Colon (tissue), 2 donors: ENCODE measurements around the gene SYNE1.

Source experiments
- FAIRE-seq: peaks from 2 replicates; lab custom pipeline; 2012; peaks lifted over from hg19 to GRCh38; lab: Jason Lieb, UNC
- donor health status: control.
- donor health status: control.

Gene SYNE1

DNA sequence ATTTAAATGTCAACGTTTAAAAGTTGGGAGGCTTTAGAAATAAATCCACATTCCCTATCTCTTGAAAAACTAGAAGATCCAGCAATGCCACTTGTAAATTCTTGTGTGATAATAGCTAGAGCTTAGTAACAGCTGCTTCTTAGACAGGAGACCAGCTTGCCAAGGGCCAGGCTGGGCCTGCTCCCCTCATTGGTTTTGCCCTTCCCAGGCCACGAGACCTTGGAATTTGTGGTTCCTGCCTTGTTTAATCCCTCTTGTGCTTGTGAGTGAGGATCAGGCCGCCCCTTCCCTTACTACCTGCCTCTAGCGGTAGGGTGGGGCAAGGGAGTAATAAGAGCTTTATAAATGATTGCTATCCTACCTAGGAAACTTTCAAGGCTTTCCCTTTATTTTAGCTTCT, 363.5 kb downstream of the SYNE1 start:
- FAIRE-seq, result no peak

DNA sequence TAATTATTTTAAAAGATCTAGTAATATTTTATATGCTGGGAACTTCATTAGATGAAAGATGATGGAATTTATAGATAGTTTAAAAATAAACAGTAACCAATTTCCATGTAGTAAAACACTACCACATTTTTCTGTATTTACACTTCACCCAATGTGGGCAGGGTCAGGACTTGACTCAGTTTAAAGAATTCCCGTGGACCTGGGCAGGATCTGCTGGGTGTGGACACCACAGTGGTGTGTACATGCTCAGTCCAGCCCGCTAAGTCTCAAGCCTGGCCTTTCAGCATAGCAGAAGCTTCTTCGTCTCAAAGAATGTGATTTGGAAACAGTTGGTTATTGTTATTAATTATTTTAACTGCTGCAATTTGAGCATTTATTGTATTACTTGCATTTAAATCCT, 364.2 kb downstream of the SYNE1 start:
- FAIRE-seq, result no peak

GRCh38 chr6:152272486-152272885, 364.7 kb downstream of the SYNE1 start:
- FAIRE-seq, result no peak

GRCh38 chr6:152271776-152272464, 365.2 kb downstream of the SYNE1 start:
- FAIRE-seq, result no peak

- FAIRE-seq, result no peak
These were observed 366.7 kb downstream of the SYNE1 start for GRCh38 chr6:152270301-152270925.

- FAIRE-seq, result no peak
These were observed 368.2 kb downstream of the SYNE1 start for GRCh38 chr6:152268846-152269442.

DNA sequence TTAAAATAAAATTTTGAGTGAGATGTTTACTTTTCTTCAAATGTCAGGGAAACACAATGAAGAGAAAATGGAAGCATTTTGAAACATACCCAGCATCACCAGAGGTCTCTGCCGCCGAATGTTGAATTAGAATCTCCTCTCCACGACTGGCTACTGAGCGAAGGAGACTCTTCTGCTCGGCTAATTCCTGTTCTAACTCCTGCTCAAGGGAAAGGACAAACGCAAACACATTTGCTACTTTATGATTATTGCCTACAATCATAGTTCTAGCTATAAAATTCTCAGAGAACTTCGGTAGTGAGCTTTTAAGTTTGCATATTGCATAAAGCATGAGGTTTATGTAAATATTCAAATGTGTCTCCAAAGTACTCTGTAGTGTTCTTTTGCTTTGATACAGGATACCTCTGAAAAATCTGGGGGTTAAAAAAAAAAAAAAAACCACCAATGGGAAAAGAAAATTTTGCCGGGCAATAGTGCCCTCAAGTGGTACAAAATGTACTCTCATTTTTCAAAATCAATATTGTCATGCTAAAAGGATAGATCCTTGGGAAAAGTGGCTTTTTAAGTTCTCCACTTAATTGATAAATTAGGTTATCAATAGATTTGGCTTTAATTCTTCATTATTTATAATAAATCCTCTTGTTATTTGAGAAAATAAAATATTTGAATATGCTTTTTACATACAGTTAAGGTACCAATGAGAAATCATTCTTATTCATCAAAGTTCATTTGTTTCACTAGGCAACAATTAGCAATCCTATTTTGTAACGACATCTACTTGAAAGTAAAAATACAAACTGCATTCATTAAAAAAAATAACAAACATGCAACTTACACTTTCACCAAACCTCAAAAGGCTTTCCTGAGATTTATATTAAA, 369.0 kb downstream of the SYNE1 start:
- FAIRE-seq, result peak; percentile 62

DNA sequence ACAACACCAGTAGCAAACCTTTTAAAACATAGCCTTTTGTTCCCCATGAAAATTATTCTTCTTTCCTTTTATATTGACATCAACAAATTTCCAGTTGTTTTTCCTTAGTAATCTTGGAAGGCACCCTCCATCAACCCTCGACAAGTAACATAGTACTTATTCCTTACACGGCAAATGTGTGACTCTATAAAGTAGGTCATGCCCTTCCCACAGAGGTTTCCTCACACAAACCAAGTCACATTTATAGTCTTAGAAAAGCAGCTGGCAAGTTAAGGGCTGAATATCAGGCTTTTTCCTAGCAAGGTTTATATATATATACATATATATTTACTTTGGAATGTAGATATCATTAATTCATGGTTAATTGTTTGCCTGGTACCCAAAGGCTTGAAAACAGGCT, 371.5 kb downstream of the SYNE1 start:
- no peak for FAIRE-seq

DNA sequence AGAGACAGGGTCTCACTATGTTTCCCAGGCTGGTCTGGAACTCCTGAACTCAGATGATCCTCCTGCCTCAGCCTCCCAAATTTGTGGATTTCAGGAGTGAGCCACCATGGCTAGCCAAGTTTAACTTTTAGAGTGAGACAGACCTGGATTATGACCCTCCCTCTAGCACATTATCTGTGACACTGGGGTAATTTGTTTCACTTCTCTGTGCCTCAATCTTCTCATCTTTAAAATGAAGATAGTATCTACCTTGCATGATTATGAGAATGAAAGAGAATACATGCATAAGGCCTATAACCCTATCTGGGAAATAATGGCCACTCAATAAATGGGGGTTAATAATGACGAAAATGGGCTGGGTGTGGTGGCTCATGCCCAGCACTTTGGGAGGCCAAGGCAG, 373.6 kb downstream of the SYNE1 start:
- no peak for FAIRE-seq

- no peak for FAIRE-seq
These were observed 376.0 kb downstream of the SYNE1 start for GRCh38 chr6:152261179-152261578.

DNA sequence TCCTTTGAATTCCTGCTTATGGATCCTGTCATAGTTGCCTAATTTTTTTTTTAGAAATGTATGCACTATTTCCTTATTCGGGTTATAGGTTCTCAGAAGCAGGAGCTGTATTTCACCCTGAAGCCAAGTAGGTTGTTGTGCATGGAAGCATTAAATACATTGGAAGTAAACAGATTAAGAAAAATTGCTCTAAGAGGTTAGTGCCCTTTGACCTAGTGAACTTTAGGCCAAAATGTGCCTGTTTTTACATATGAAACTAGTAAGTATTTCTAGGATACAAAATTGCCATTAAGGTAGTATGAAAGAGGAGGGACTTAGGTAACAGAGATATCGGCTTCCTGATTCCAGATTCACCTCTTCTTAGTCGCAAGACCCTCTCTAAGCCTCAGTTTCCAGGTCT, 377.9 kb downstream of the SYNE1 start:
- FAIRE-seq, result no peak

GRCh38 chr6:152257581-152257980, 379.6 kb downstream of the SYNE1 start:
- FAIRE-seq, result no peak

- no peak for FAIRE-seq
These were observed 387.0 kb downstream of the SYNE1 start for GRCh38 chr6:152250127-152250526.

- FAIRE-seq, result no peak
These were observed 388.2 kb downstream of the SYNE1 start for GRCh38 chr6:152248980-152249379.

DNA sequence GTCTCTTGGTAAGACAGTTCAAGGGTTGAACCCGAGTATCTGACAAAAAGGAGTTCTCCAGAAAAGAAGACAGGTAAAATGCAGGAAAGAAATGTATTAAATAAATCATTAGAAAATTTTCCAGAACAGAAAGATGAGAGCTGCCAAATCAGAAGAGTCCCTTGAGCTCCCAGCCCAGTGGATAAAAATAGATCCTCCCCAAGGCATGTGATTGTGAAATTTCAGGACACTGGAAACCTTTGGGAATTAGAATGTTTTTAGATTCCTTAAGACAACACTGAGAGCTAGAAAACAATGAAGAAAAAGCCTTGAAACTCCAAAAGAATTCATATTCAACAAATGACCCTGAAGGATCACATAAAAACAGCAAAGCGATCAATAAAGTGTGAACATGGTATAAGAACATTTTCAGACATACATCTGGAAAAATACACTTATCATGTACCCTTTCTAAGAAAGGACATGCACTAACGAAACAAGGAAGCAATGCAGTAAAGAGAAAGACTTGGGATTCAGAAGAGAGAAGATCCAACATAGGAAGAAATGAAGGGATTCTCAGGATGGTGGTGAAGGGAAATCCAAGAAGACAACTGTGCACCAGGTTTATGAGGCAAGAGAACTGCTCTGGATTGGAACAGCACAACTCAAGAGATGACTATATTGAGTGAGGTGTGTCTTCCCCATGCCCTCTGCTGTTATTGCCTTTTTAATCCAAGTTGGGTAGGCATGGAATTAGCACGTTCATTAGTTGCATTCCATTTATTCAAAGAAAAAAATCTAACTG, 390.4 kb downstream of the SYNE1 start:
- FAIRE-seq, result no peak

- no peak for FAIRE-seq
These were observed 392.0 kb downstream of the SYNE1 start for GRCh38 chr6:152244998-152245630.

- FAIRE-seq, result no peak
These were observed 396.0 kb downstream of the SYNE1 start for GRCh38 chr6:152241013-152241766.

DNA sequence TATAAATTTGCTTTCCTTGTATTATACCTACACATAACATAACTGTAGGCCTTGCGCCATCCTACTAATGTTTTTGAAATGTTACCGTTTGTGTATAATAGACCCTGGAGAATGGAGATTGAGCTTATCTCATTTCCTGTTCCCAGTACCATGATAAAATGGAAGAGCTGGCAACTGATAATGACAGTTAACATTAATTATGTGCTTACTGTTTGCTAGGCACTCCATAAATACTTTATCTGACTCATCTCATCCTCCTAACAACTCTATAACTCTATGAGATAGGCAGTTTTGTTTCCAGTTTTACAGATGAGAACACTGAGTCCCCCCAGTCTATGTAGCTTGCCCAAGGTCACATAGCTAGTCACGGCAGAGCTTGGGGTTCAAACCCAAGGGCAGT, 396.7 kb downstream of the SYNE1 start:
- FAIRE-seq, result no peak

DNA sequence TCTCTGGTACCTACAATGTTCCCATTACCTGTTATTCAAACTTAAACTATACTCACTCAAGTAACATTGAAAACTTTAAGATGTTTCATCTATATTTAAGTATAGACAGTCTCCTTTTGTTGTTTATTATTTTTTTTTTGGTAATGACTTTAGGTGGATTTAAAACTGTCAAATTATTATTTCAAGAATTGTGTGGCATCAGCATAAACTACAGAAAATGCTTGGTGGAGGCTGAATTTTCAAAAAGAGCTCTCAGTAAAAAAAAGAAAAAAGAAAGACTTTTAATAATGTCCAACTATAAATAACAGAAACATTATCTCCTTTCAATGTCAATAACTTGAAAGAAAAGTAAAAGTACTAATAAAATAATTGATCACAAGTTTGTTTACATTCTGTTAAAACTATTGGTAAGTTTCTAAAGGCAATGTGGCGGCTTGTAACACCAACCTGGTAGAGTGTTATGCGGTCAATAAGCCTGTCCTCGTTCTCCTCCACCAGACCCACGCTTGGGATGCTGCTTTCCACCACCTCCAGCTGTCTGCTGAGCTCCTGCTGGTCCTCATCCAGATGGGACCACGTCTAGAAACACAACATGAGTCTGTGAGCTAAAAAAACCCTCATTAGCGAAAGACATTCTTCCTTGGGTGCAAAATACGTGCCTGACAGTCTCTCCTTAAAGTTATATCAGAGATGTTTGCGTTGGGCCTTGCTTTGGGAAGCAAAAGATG, 400.6 kb downstream of the SYNE1 start:
- no peak for FAIRE-seq
